ENCODE data around the gene ERFL.
A peak's percentile ranks its signal among the peaks of the same experiment; 100 is the strongest.

ERFL gene

DNA sequence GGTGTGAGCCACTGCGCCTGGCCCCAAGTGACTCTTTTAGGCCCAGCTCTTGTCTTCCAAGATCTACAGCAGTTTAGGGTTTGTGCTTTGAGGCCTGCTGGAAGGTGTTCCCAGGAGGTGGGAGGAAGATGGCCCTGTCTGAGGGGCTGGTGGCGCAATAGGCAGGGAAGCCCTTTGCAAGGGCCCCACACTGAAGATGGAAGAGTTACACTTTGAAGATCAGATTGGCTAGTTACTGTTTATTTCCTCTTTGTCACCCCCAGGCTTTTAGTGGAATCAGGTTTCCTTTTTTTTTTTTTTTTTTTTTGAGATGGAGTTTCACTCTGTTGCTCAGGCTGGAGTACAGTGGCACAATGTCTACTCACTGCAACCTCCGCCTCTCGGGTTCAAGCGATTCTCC lies 32.7 kb upstream of the ERFL start:
- H3K4me2 ChIP-seq, result no peak overlapping the region
- peaks cover 18% of the 10 kb centered on the region; the same call in 1 of the 2 replicates for H3K27me3 ChIP-seq (ENCODE audit: insufficient read depth, low read depth)
- H3K4me1 ChIP-seq (ENCODE audit: low read depth, poor library complexity, severe bottlenecking), result peaks cover 15% of the 10 kb centered on the region
- no peak overlapping the region for H2AFZ ChIP-seq (ENCODE audit: low read depth)
- no peak overlapping the region for H3K4me3 ChIP-seq (IDR thresholded peaks at IDR 0.05; ENCODE audit: insufficient read depth, low read depth, low read length)
- no peaks in the 10 kb centered on the region for H3K36me3 ChIP-seq (ENCODE audit: insufficient read depth)
- H3K9ac ChIP-seq, result no peak overlapping the region
- H4K20me1 ChIP-seq (ENCODE audit: insufficient read depth), result no peaks in the 10 kb centered on the region
- no peak overlapping the region for H3K27ac ChIP-seq
- TF ChIP-seq, protein P1, sequence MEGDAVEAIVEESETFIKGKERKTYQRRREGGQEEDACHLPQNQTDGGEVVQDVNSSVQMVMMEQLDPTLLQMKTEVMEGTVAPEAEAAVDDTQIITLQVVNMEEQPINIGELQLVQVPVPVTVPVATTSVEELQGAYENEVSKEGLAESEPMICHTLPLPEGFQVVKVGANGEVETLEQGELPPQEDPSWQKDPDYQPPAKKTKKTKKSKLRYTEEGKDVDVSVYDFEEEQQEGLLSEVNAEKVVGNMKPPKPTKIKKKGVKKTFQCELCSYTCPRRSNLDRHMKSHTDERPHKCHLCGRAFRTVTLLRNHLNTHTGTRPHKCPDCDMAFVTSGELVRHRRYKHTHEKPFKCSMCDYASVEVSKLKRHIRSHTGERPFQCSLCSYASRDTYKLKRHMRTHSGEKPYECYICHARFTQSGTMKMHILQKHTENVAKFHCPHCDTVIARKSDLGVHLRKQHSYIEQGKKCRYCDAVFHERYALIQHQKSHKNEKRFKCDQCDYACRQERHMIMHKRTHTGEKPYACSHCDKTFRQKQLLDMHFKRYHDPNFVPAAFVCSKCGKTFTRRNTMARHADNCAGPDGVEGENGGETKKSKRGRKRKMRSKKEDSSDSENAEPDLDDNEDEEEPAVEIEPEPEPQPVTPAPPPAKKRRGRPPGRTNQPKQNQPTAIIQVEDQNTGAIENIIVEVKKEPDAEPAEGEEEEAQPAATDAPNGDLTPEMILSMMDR (conservative IDR thresholded peaks at IDR 0.05; ENCODE audit: low read depth, low read length), result no peak
- no peaks in the 10 kb centered on the region for H3K79me2 ChIP-seq (ENCODE audit: insufficient read depth, low read depth)

DNA sequence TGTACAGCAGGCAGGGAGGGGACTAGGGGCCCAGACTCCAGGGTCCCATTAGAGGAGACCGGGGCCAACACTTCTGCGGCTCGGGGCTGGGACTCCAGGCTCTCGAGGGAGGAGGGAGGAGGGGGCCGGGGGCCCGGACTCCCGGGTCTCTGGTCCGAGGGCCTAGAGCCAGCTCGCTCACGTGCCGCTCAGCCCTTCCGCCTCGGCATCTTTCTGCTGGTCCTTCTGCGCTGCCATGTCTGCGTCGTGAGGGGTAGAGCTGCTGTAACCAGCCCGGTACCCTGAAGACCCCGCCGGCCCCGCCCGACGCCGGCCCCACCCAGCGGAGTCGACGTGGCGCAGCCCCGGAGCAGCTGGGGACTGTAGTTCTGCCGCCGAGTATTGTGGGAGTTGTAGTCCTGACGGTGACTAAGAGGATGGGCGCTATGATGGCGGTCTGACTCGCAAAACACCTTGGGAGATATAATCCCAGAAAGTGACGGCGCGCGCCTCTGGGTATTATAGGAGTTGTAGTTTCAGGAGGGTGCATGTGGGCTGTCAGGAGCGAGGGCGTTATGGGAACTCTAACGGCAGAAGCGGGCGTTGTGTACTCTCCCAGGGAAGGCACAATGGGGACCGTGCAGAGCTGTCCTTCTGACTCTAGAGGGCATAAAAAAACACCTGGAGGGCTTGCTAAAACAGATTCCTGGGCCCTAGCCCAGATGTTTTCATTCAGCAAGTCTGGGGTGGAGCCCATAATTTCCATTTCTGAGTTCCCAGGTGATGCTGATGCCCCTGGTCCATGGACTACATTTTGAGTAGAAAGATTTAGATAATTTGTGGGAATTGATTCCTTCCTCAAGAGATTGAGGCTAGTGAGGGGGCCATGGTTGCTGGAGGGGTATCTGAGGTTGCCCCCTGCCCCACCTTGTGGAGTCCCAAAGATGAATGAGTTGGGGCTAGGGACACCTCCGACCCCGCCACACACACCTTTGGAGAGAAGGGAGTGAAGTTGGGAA lies 31.1 kb upstream of the ERFL start, which contains the start of gene RABAC1:
TSS of gene RABAC1 (minus strand) at position 266 of the 998 bp plus-strand sequence. CDS start at position 237, 29 bp downstream.
- Histone ChIP-seq H3K4me3 (IDR thresholded peaks at IDR 0.05; ENCODE audit: insufficient read depth, low read depth, low read length) (no peak within 1 kb of the TSS), H3K36me3 (ENCODE audit: insufficient read depth) (no peaks in the 10 kb centered on the region), H3K27me3 (ENCODE audit: insufficient read depth, low read depth) (peaks cover 2% of the 10 kb centered on the region; the same call in 1 of the 2 replicates), H3K4me1 (ENCODE audit: low read depth, poor library complexity, severe bottlenecking) (peaks cover 15% of the 10 kb centered on the region), H3K27ac (peak within 1 kb of the TSS; percentile 26), H3K79me2 (ENCODE audit: insufficient read depth, low read depth) (no peaks in the 10 kb centered on the region), H2AFZ (ENCODE audit: low read depth) (peak within 1 kb of the TSS; percentile 84), H4K20me1 (ENCODE audit: insufficient read depth) (no peaks in the 10 kb centered on the region), H3K9ac (peak within 1 kb of the TSS; percentile 50; the same call in 1 of the 2 replicates), H3K4me2 (peak within 1 kb of the TSS; percentile 77)
- TF ChIP-seq, protein P1 (conservative IDR thresholded peaks at IDR 0.05; ENCODE audit: low read depth, low read length), result peak; percentile 57

DNA sequence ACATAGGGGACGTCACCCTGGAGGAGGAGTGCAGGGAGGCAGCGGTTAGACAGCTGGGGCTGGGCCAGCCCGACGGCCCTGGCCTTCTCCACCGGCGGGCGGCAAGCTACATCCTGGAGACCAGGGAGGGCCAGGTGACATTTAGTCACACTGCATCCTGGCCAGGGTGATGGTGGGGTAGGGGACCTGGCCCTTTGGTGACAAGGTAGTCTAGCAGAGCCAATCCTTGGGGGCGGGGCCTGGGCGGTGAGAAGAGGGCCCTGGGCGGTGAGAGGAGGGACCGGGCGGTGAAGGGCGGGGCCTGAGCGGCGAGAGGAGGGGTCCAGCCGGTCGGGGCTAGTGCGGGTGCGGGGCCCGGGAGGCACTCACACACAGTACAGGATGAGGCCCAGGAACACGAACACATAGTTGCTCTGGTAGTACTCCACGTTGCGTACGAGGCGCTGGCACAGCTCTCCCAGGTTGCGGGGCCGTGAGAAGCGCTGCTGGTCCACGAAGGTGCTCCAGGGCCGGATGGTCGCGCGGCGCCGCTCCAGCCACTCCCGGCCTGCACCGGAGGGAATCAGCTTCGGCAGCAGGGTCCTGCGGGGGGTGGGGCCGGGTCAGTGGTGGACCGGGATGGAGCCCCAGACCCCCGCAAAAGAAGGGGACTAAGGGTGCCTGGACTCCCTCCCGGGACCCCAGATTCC lies 30.3 kb upstream of the ERFL start:
- Histone ChIP-seq H3K27ac (peak overlapping the region; percentile 26), H3K4me3 (IDR thresholded peaks at IDR 0.05; ENCODE audit: insufficient read depth, low read depth, low read length) (no peak overlapping the region), H4K20me1 (ENCODE audit: insufficient read depth) (no peaks in the 10 kb centered on the region), H3K27me3 (ENCODE audit: insufficient read depth, low read depth) (no peaks in the 10 kb centered on the region), H3K9ac (peak overlapping the region; percentile 50; the same call in 1 of the 2 replicates), H2AFZ (ENCODE audit: low read depth) (peak overlapping the region; percentile 84), H3K4me1 (ENCODE audit: low read depth, poor library complexity, severe bottlenecking) (peaks cover 15% of the 10 kb centered on the region), H3K36me3 (ENCODE audit: insufficient read depth) (no peaks in the 10 kb centered on the region), H3K79me2 (ENCODE audit: insufficient read depth, low read depth) (no peaks in the 10 kb centered on the region), H3K4me2 (peak overlapping the region; percentile 77)
- TF ChIP-seq, protein P1 (conservative IDR thresholded peaks at IDR 0.05; ENCODE audit: low read depth, low read length), result no peak

DNA sequence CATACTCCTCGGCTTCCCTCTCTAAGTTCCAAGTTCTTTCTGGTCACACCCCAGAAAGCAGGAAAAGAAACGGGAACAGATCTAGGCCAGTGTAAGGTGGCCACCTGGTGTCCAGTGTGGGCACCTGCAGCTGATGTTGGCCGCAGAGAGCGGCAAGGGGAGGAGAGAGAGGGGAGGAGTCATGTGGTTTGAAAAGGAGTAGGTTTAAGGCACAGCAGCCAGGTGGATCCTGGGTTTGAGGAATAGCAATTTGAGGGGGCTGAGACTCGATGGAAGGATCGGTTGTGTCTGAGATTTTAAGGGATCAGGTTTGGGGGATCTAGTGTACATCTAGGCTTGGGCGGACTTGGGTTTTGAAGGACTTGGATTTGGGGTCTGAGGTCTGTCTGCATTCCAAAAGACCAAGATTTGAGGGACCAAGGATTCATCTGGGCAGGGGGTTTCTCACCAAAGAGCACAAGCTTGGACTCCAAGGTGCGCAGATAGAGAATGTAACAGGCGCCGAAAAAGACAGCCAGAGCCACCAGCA lies 29.7 kb upstream of the ERFL start:
- H3K4me3 ChIP-seq (IDR thresholded peaks at IDR 0.05; ENCODE audit: insufficient read depth, low read depth, low read length), result no peak overlapping the region
- no peak overlapping the region for H3K9ac ChIP-seq
- TF ChIP-seq, protein P1 (conservative IDR thresholded peaks at IDR 0.05; ENCODE audit: low read depth, low read length), result peak; percentile 98; the same call in 1 of the 2 replicates
- H3K27ac ChIP-seq, result no peak overlapping the region
- no peaks in the 10 kb centered on the region for H3K27me3 ChIP-seq (ENCODE audit: insufficient read depth, low read depth)
- peaks cover 15% of the 10 kb centered on the region for H3K4me1 ChIP-seq (ENCODE audit: low read depth, poor library complexity, severe bottlenecking)
- peak overlapping the region; percentile 77 for H3K4me2 ChIP-seq
- H4K20me1 ChIP-seq (ENCODE audit: insufficient read depth), result no peaks in the 10 kb centered on the region
- H2AFZ ChIP-seq (ENCODE audit: low read depth), result peak overlapping the region; percentile 84
- H3K36me3 ChIP-seq (ENCODE audit: insufficient read depth), result no peaks in the 10 kb centered on the region
- H3K79me2 ChIP-seq (ENCODE audit: insufficient read depth, low read depth), result no peaks in the 10 kb centered on the region

Measured in KMS-11 (cell line).